ENCODE data around the gene FRY.

FRY gene

DNA sequence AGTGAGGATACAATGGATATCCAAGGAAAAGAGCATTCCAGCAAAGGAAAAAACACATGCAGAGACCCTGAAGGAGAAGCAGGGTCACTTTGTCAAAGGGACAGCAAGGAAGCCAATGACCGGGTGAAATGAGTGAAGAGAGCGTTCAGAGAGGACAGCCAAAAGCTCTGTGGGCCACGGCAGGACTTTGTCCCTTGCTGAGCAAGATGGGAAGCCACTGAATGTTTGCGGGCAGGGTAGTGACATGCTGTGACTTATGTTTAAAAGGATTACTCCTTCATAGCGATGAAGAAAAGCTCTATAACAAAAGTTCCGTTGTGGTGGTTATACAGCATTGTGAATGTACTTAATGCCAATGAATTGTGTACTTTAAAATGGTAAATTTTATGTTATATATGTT, 267.1 kb downstream of the FRY start:
- Histone ChIP-seq H3K9me3 (ENCODE audit: severe bottlenecking) (no peaks in the 10 kb centered on the region), H3K4me3 (ENCODE audit: low read depth, low read length) (no peak overlapping the region), H3K27ac (no peak overlapping the region), H3K27me3 (ENCODE audit: insufficient read depth, low read depth, severe bottlenecking) (no peaks in the 10 kb centered on the region), H3K36me3 (peaks cover 5% of the 10 kb centered on the region; the same call in 1 of the 2 replicates)
- TF ChIP-seq CTCF (IDR thresholded peaks at IDR 0.05; ENCODE audit: low read depth, low read length), result no peak
- DNase-seq, result no peak

- no peak for DNase-seq
- no peaks in the 10 kb centered on the region for H3K27me3 ChIP-seq (ENCODE audit: insufficient read depth, low read depth, severe bottlenecking)
- TF ChIP-seq CTCF (IDR thresholded peaks at IDR 0.05; ENCODE audit: low read depth, low read length), result no peak
- no peaks in the 10 kb centered on the region for H3K36me3 ChIP-seq
- H3K4me3 ChIP-seq (ENCODE audit: low read depth, low read length), result no peak overlapping the region
- no peaks in the 10 kb centered on the region for H3K9me3 ChIP-seq (ENCODE audit: severe bottlenecking)
- no peak overlapping the region for H3K27ac ChIP-seq
Observed at GRCh38 chr13:32299893-32300292, 268.3 kb downstream of the FRY start.

DNA sequence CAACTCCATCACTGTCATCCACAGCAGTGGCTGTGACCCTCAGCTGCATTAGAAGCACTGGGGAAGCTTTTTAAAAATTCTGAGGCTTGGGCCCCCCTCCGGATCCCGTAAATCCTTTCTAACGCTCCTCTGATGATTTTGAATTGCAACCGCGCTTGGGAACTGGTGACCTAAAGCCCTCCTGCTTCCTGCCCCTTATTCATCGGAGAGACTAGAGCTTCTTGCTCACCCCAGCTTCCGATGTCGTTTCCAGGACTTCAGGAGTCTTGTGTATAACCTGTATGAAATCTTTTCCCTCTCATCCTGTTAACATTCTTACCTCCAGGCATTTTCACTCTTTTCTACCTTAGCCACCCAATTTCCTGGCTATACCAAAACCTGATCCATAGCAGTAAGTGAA, 268.8 kb downstream of the FRY start:
- no peak overlapping the region for H3K4me3 ChIP-seq (ENCODE audit: low read depth, low read length)
- H3K36me3 ChIP-seq, result no peaks in the 10 kb centered on the region
- no peaks in the 10 kb centered on the region for H3K27me3 ChIP-seq (ENCODE audit: insufficient read depth, low read depth, severe bottlenecking)
- DNase-seq, result no peak
- TF ChIP-seq CTCF (IDR thresholded peaks at IDR 0.05; ENCODE audit: low read depth, low read length), result no peak
- no peaks in the 10 kb centered on the region for H3K9me3 ChIP-seq (ENCODE audit: severe bottlenecking)
- H3K27ac ChIP-seq, result no peak overlapping the region

GRCh38 chr13:32300920-32301319, 269.3 kb downstream of the FRY start:
- DNase-seq, result no peak
- Histone ChIP-seq H3K27ac (no peak overlapping the region), H3K9me3 (ENCODE audit: severe bottlenecking) (no peaks in the 10 kb centered on the region), H3K4me3 (ENCODE audit: low read depth, low read length) (no peak overlapping the region), H3K36me3 (no peaks in the 10 kb centered on the region), H3K27me3 (ENCODE audit: insufficient read depth, low read depth, severe bottlenecking) (no peaks in the 10 kb centered on the region)
- no peak for TF ChIP-seq CTCF (IDR thresholded peaks at IDR 0.05; ENCODE audit: low read depth, low read length)

GRCh38 chr13:32302461-32302860, 270.9 kb downstream of the FRY start:
- H3K27ac ChIP-seq, result no peak overlapping the region
- H3K27me3 ChIP-seq (ENCODE audit: insufficient read depth, low read depth, severe bottlenecking), result no peaks in the 10 kb centered on the region
- no peak overlapping the region for H3K4me3 ChIP-seq (ENCODE audit: low read depth, low read length)
- H3K36me3 ChIP-seq, result no peaks in the 10 kb centered on the region
- no peaks in the 10 kb centered on the region for H3K9me3 ChIP-seq (ENCODE audit: severe bottlenecking)
- no peak for TF ChIP-seq CTCF (IDR thresholded peaks at IDR 0.05; ENCODE audit: low read depth, low read length)
- no peak for DNase-seq

DNA sequence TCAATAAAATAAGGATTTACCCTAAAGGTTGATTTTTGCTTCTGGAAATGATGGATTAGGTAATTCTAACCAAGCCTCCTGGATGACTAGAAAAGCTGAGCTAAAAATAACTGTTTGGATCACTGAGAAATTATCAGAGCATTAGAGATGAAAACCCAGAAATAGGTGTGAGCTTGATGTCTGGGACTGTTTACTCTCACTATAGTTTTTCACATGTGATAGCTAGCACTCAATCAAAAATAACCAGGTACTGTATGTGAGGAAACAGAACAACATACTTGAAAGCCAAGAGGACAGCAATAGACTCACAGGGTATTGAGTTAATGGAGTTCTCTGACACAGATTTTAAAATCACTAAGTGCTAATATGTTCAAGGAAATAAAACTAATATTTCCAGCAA, 274.1 kb downstream of the FRY start:
- H3K27me3 ChIP-seq (ENCODE audit: insufficient read depth, low read depth, severe bottlenecking), result no peaks in the 10 kb centered on the region
- DNase-seq, result no peak
- no peaks in the 10 kb centered on the region for H3K36me3 ChIP-seq
- H3K9me3 ChIP-seq (ENCODE audit: severe bottlenecking), result no peaks in the 10 kb centered on the region
- no peak for TF ChIP-seq CTCF (IDR thresholded peaks at IDR 0.05; ENCODE audit: low read depth, low read length)
- no peak overlapping the region for H3K4me3 ChIP-seq (ENCODE audit: low read depth, low read length)
- H3K27ac ChIP-seq, result no peak overlapping the region

All from WERI-Rb-1 (cell line).